Smooth muscle cell of the brain vasculature (primary cell): ENCODE data around the gene ZNF557.
"Not testable (repeated sequence)": the region's sequence is repeated elsewhere in the genome, so short reads cannot be mapped to it uniquely, and the experiment has no call there.

Source experiments
- DNase-seq: peaks from one replicate; pipeline ENCODE4 v3.0.0-alpha.2; 2012; ENCODE audit warnings: low read depth, low spot score

The ZNF557 gene

DNA sequence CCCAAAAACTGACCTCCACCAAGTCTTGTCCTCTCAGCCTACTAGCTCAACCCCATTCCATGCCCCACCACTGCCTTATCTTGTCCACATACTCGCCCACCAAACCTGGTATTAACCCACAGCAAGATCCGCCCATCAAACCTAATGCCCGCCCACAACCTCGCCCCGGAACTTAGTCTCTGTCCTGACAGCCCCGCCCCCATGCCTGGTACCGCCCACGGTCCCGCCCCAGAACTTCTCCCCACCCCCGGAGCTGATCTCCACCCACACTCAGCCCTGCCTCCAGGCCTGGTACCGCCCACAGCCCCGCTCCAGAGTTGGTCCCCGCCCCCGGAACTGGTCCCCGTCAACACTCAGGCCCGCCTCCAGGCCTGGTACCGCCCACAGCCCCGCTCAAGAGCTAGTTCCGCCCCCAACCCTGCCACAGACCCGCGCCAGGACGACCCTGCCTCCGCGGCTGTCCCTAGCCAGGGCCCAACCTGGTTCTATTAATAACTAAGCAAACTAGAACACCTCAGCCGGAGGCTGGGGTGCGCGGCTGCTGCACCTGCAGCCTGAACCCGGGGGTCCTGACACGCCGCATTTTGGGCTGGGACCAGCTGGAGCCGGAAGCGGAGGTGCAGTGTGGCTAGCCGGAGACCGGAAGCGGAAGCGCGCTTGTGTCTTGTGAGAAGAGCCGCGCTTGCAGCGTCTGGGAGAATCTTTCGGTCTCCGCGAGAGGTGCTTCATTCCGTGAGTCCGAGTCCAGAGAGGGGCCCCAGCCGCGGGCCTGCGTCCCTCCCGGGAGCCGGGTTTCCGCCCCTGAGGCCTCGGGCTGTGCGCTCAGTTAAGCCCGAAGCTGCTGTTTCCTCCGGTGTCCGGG lies at the start of gene ZNF557:
Gene ZNF557 (plus strand): TSS at position 662 of the 862 bp plus-strand sequence. CDS start 5,372 bp downstream, outside the sequence.
- peak; percentile 92 for DNase-seq

DNA sequence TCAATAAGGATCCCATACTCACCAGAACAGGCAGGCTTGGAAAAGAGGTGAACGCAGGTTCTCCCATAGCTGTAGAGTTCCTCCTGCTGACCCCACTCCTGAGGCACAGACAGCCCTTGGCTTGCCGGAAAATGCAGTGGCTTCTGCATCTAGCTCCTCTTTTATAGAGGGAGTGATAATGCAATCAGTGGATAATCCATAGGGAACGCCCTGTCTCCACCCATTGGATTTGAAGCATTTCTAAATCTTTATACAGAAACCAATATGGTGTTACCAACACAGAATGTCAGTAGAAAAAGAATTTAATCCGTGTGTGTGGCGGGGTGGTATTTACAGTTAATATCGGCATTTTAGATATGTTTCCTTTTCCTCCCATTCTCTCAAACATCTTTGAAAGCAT lies 48.2 kb upstream of the ZNF557 start, which contains the start of gene MBD3L2B:
Gene MBD3L2B (minus strand): TSS at position 101 of the 400 bp plus-strand sequence. CDS start 34 bp downstream, at position 67.
- not testable (repeated sequence) for DNase-seq

DNA sequence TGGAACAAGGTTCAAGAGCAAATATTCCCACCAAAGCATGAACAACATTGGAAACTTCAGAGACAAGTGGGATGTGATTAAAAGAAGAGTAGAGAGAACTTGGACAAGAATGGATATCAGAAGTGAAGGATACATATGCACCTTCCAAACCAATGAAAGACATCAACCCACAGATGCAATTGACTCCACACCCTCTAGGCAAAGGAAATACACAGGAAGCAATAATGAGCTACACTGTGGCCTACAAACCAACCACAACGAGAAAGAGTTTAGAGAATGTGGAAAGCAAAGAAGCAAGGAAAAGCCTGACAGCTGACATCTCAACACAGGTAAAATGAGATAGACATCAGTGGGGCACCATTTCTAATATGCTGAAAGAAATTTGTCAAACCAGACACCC lies 40.7 kb upstream of the ZNF557 start:
- DNase-seq: not testable (repeated sequence)

DNA sequence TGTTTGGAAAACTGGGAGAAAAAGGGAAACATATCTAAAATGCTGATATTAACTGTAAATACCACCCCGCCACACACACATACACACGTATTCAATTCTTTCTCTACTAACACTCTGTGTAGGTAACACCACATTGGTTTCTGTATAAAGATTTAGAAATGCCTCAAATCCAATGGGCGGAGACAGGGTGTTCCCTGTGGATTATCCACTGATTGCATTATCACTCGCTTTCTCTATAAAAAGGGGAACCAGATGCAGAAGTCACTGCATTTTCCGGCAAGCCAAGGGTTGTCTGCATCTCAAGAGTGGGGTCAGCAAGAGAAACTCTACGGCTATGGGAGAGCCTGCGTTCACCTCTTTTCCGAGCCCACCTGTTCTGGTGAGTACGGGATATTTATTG lies 39.2 kb upstream of the ZNF557 start, which contains the start of gene MBD3L5:
Gene MBD3L5 (plus strand): TSS at position 301 of the 400 bp plus-strand sequence. CDS start 34 bp downstream, at position 335.
- DNase-seq: not testable (repeated sequence)

DNA sequence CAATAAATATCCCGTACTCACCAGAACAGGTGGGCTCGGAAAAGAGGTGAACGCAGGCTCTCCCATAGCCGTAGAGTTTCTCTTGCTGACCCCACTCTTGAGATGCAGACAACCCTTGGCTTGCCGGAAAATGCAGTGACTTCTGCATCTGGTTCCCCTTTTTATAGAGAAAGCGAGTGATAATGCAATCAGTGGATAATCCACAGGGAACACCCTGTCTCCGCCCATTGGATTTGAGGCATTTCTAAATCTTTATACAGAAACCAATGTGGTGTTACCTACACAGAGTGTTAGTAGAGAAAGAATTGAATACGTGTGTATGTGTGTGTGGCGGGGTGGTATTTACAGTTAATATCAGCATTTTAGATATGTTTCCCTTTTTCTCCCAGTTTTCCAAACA lies 29.4 kb upstream of the ZNF557 start, which contains the start of gene MBD3L4:
Gene MBD3L4 (minus strand): TSS at position 101 of the 400 bp plus-strand sequence. CDS start 35 bp downstream, at position 66.
- DNase-seq: not testable (repeated sequence)

DNA sequence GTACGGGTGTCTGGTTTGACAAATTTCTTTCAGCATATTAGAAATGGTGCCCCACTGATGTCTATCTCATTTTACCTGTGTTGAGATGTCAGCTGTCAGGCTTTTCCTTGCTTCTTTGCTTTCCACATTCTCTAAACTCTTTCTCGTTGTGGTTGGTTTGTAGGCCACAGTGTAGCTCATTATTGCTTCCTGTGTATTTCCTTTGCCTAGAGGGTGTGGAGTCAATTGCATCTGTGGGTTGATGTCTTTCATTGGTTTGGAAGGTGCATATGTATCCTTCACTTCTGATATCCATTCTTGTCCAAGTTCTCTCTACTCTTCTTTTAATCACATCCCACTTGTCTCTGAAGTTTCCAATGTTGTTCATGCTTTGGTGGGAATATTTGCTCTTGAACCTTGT lies 27.9 kb upstream of the ZNF557 start:
- DNase-seq: not testable (repeated sequence)

DNA sequence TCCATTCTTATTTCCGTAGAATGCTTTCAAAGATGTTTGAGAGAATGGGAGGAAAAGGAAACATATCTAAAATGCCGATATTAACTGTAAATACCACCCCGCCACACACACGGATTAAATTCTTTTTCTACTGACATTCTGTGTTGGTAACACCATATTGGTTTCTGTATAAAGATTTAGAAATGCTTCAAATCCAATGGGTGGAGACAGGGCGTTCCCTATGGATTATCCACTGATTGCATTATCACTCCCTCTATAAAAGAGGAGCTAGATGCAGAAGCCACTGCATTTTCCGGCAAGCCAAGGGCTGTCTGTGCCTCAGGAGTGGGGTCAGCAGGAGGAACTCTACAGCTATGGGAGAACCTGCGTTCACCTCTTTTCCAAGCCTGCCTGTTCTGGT lies 20.5 kb upstream of the ZNF557 start, which contains the start of gene MBD3L2:
Gene MBD3L2 (plus strand): TSS at position 301 of the 400 bp plus-strand sequence. CDS start 53 bp downstream, at position 354.
- DNase-seq: not testable (repeated sequence)

DNA sequence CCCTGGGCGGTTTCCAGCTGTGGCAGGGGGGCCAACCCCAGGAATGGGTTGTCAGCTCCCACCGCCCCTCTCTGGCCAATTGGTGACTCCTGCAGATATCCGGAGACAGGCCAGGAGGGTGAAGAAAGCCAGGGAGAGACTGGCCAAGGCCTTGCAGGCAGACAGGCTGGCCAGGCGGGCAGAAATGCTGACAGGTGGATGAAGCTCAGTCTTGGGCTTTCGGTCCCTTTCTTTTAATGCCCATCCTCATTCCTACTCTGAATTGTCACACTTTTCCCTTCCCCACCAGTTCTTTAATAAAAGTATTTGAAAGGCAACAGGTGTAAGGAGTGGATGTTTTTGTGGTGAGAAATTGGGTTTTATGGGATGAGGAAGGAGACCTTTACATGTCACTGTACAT lies 18.1 kb upstream of the ZNF557 start:
- DNase-seq: not testable (repeated sequence)

DNA sequence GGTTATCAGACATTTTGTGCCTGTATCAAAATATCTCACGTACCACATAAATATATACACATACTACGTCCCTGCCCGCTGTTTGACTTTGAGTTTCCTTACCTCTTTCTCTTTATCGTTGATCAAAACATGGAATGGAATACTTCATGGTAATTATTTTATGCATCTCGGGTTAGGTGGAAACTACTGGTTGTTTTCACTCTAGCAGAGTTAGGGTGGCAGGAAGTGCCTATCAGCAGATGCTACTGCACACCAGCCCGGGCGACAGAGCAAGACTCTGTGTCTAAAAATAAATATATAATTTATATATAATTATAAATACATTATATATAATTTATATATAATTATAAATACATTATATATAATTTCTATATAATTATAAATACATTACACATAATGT lies 16.6 kb upstream of the ZNF557 start:
- not testable (repeated sequence) for DNase-seq

DNA sequence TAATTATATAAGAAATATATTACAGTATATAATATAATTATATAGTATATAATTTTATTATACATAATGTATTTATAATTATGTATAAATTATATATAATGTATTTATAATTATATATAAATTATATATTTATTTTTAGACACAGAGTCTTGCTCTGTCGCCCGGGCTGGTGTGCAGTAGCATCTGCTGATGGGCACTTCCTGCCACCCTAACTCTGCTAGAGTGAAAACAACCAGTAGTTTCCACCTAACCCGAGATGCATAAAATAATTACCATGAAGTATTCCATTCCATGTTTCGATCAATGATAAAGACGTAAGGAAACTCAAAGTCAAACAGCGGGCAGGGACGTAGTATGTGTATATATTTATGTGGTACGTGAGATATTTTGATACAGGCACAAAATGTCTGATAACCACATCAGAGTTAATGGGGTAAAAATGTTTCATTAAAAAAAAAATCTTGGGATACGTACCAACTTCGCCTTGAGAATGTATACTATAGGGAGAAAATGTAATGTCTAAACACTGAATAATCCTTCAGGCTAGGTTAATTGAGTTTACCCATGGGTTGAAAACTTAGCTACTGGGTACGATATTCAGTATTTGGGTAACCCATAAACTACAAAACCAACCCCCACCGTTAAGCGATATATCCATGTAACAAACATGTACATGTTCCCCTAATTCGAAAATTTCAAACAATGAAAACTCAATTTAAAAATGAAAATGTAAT lies 14.7 kb upstream of the ZNF557 start:
- not testable (repeated sequence) for DNase-seq

DNA sequence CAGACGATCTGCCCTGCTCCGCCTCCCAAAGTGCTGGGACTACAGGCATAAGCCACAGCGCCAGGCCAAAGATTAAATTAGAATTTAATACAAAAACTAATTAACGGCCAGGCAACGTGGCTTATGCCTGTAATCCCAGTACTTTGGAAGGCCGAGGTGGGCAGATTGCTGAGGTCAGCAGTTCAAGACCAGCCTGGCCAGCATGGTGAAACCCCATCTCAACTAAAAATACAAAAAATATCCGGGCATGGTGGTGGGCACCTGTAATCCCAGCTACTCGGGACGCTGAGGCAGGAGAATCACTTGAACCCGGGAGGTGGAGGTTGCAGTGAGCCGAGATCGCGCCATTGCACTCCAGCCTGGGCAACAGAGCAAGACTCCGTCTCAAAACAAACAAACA lies 13.8 kb upstream of the ZNF557 start:
- DNase-seq: not testable (repeated sequence)

DNA sequence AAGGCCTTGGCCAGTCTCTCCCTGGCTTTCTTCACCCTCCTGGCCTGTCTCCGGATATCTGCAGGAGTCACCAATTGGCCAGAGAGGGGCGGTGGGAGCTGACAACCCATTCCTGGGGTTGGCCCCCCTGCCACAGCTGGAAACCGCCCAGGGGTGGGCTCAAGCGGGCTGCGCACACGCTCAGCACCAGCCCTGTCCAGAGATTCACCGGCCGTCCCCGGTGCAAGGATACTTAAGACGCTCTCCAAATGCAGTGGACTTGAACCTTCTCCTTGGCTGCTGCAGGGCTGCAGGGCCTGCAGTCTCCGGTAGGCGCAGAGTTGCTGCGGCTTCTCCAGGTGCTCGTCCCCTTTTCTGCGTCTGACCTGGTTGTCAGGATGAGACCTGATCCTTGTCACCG lies 13.1 kb upstream of the ZNF557 start:
- DNase-seq: not testable (repeated sequence)

DNA sequence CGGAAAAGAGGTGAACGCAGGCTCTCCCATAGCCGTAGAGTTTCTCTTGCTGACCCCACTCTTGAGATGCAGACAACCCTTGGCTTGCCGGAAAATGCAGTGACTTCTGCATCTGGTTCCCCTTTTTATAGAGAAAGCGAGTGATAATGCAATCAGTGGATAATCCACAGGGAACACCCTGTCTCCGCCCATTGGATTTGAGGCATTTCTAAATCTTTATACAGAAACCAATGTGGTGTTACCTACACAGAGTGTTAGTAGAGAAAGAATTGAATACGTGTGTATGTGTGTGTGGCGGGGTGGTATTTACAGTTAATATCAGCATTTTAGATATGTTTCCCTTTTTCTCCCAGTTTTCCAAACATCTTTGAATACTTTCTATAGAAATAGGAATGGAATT lies 10.9 kb upstream of the ZNF557 start, which contains the start of gene MBD3L3:
Gene MBD3L3 (minus strand): TSS at position 101 of the 400 bp plus-strand sequence. CDS start 71 bp downstream, at position 30.
- not testable (repeated sequence) for DNase-seq

DNA sequence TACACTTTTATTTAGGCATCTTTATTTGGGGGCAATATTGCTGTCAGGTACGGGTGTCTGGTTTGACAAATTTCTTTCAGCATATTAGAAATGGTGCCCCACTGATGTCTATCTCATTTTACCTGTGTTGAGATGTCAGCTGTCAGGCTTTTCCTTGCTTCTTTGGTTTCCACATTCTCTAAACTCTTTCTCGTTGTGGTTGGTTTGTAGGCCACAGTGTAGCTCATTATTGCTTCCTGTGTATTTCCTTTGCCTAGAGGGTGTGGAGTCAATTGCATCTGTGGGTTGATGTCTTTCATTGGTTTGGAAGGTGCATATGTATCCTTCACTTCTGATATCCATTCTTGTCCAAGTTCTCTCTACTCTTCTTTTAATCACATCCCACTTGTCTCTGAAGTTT lies 9.5 kb upstream of the ZNF557 start:
- DNase-seq: not testable (repeated sequence)

DNA sequence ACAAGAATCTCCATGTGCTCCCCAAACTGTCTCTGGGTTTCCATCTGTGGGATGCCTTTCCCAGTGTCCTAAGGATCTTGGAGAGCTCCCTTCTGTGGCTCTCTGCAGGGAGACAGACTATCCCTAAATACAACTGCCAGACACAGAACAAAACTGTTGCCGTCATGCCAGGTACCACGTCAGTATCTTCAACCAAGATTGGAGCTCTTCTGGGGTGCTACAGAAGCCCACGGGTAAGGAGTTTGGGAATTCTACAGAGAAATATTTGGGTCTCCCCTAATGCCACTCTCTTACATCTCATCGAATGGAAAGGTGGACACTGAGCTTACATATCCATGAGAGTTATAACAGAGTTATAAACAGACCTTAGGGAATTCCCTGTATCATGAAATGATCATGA lies 6.2 kb upstream of the ZNF557 start:
- DNase-seq: no peak

DNA sequence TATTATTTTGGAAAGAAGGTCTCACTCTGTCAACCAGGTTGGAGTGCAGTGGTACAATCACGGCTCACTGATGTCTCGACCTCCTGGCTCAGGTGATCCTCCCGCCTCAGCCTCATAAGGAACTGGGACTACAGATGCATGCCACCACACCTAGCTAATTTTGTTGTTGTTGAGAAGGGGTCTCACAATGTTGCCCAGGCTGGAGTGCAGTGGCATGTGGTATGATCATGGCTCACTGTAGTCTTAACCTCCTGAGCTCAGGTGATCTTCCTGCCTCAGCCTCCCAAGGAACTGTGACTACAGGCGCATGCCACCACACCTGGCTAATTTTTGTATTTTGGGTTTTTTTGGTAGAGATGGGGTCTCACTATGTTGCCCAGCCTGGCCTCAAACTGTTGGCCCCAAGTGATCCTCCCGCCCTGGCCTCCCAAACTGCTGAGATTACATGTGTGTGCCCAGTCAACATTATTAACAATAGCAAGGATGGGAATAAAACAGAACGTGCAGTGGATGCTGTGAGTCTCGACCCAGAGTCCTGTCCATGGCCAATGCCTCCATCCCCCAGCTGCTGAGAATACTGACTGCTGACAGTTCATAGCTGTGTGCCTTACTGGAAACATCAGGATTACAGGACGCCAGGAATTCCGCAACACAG lies 5.6 kb upstream of the ZNF557 start:
- DNase-seq: no peak

DNA sequence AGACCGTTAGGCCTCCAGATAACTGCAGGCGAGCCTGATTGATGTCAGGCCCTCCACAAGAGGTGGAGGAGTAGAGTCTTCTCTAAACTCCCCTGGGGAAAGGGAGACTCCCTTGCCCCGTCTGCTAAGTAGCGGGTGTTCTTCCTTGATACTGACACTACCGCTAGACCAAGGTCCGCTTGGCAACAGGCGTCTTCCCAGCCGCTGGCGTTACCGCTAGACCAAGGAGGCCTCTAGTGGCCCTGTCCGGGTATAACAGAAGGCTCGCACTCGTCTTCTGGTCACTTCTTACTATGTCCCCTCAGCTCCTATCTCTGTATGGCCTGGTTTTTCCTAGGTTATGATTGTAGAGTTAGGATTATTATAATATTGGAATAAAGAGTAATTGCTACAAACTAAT lies 2.4 kb upstream of the ZNF557 start:
- not testable (repeated sequence) for DNase-seq

DNA sequence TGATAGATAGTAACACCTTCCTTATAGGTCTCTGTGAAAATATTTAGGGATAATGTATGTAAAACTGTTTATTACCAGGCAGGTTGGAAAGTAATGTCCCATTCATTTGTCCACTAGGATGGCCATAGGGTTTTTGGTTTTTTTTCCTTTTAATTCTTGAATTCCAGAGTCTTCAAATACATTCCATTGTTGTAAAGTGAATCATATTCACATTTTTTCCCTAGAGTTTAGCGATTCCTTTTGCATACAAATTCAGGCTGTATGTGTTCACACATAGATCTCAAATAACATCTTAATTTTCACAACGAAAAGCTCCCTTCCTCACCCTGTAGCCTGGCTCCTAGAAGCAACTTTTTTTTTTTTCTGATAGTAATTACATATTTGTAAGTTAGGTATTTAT lies 1.8 kb upstream of the ZNF557 start:
- DNase-seq: no peak

DNA sequence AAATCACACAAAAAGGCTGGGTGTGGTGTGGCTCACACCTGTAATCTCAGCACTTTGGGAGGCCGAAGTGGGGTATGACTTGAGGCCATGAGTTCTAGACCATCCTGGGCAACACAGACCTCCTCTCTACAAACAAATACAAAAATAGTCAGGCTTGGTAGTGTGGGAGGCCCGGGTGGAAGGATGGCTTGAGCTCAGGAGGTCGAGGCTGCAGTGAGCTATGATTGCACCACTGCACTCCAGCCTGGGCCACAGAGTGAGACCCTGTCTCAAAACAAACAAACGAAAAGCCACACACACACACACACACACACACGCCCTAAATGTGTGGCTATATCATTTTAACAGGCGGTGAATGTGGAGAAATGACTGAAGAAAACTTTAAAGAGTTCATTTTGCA lies 904 bp upstream of the ZNF557 start:
- DNase-seq: no peak

DNA sequence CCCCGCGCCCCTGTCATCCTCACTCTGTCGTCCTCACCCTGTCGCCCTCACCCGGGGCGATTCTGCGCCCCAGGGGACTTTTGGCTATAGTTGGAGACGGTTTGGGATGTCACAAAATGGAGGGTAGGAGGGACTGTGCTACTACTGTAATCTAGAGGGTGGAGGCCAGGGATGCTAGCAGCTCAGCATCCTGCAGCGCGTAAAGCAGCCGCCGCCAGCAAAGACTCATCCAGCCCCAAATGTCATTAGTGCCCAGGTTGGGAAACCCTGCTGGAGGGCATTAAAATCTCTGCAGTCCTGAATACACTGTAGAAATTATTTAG lies 362 bp downstream of the ZNF557 start:
- DNase-seq: no peak

DNA sequence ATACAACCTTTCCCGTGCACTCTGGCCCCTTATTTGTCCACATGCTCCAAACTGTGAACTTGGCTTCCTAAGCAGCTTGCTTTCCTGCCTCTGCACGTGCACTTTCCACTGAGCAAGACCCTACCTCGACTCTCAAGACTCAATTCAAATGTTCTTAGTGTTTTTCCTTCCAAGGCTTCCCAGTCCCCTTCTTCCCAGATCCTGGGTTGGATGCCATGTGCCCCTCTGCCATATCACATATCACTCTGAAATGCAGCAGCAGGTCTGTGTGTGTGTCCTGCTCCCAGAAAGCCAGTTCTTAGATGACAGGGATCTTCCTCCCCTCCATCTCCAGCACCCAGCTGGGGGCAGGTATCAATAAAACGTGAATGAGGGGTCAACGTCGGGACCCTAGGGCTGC lies 3.0 kb downstream of the ZNF557 start:
- DNase-seq: no peak
